GM12878 (cell line): ENCODE data around the gene ATP8B1. TPM values are rescaled to one million over a fixed set of nuclear protein-coding genes. Genes with fewer than 3 reads are reported as not detected.

Experiments
- ATAC-seq: fragments of 200-7000 bp; cut with Tn5 transposase; 3 replicates; pipeline ENCODE4 v1.9.1; 2020; ENCODE audit warnings: mild to moderate bottlenecking, moderate library complexity
- BruUV-seq: library from RNA; stranded (reverse); fragments of 400-500 nt; replicated peaks from 2 replicates; lab custom pipeline; 2021; lab: Mats Ljungman, UMichigan
- CTCF ChIA-PET: fragments of 300-600 bp; sonication (Branson Sonifier 250); formaldehyde crosslinking; extraction: SDS; loops from one replicate; lab custom pipeline; 2021; ENCODE audit warnings: inconsistent platforms; lab: Yijun Ruan, JAX
- POLR2A ChIA-PET: fragments of 350-600 bp; formaldehyde crosslinking; extraction: SDS; loops from one replicate; lab custom pipeline; 2021; ENCODE audit warnings: inconsistent platforms; lab: Charles Lee
- RAD21 ChIA-PET: fragments of 300-600 bp; sonication (Branson Sonifier 250); formaldehyde crosslinking; loops from one replicate; lab custom pipeline; 2023; ENCODE audit warnings: antibody characterized with exemption; ENCODE audit not compliant: unreplicated experiment; lab: Charles Lee
- SMC1A ChIA-PET: fragments of 300-600 bp; sonication (Branson Sonifier 250); formaldehyde crosslinking; loops from one replicate; lab custom pipeline; 2023; ENCODE audit not compliant: unreplicated experiment, uncharacterized antibody; lab: Charles Lee
- DNase-seq: peaks from one replicate; pipeline ENCODE4 v3.0.0-alpha.2; 2011; ENCODE audit warnings: low read depth, low spot score
- FAIRE-seq: peaks from 3 replicates; lab custom pipeline; 2011; peaks lifted over from hg19 to GRCh38; lab: Jason Lieb, UNC
- H2AFZ ChIP-seq: 2 replicates; pipeline ENCODE4 v1.6.0; 2011; ENCODE audit warnings: low read depth, low read length, control low read depth; ENCODE audit not compliant: control insufficient read depth
- H3K27ac ChIP-seq: 2 replicates; pipeline ENCODE4 v1.5.1; 2011; ENCODE audit warnings: control low read depth; ENCODE audit not compliant: control insufficient read depth, insufficient read depth
- H3K27me3 ChIP-seq, 2 experiments: replicated peaks in 1 of 2; 2 replicates each; pipeline versions ENCODE4 v1.6.0 to v1.6.1; 2011; ENCODE audit warnings: low read length in 1 of 2; ENCODE audit not compliant: control insufficient read depth in 2 of 2, insufficient read depth in 2 of 2
- H3K36me3 ChIP-seq, 2 experiments: 2 replicates each; pipeline ENCODE4 v1.5.1; 2011; ENCODE audit warnings: low read length in 1 of 2; ENCODE audit not compliant: control insufficient read depth in 2 of 2, insufficient read depth in 2 of 2
- H3K4me1 ChIP-seq: 2 replicates; pipeline ENCODE4 v1.6.1; 2011; ENCODE audit warnings: mild to moderate bottlenecking, low read length, moderate library complexity, mixed read lengths; ENCODE audit not compliant: control insufficient read depth, insufficient read depth
- H3K4me2 ChIP-seq: 2 replicates; pipeline ENCODE4 v1.6.0; 2011; ENCODE audit warnings: control low read depth; ENCODE audit not compliant: control insufficient read depth, insufficient read depth
- H3K4me3 ChIP-seq: fragments of 200-600 bp; sonication (generic); 2 replicates; pipeline ENCODE4 v1.5.1; 2016
- H3K79me2 ChIP-seq: 2 replicates; pipeline ENCODE4 v1.6.0; 2011; ENCODE audit warnings: low read length; ENCODE audit not compliant: control insufficient read depth, insufficient read depth
- H3K9ac ChIP-seq: 2 replicates; pipeline ENCODE4 v1.8.0; 2011; ENCODE audit warnings: low read length, control low read depth, mixed read lengths; ENCODE audit not compliant: control insufficient read depth, insufficient read depth
- H3K9me3 ChIP-seq: replicated peaks from 3 replicates; pipeline ENCODE4 v1.5.1; 2011; ENCODE audit warnings: mild to moderate bottlenecking, low read length; ENCODE audit not compliant: control insufficient read depth, insufficient read depth
- H4K20me1 ChIP-seq: 2 replicates; pipeline ENCODE4 v1.6.0; 2011; ENCODE audit not compliant: control insufficient read depth, insufficient read depth
- ATF2 ChIP-seq: IDR thresholded peaks from 2 replicates; pipeline ENCODE4 v1.6.1; 2012; ENCODE audit warnings: low read length, inconsistent platforms
- ATF7 ChIP-seq: fragments of 450-650 bp; IDR thresholded peaks from 2 replicates; pipeline ENCODE4 v1.6.1; 2016; ENCODE audit warnings: low read depth, mild to moderate bottlenecking
- BHLHE40 ChIP-seq, 2 experiments: fragments of 450-650 bp in 1 of 2; IDR thresholded peaks; 2 replicates each; pipeline ENCODE4 v1.6.1; 2011 to 2017; ENCODE audit warnings: low read depth in 2 of 2, borderline replicate concordance in 1 of 2, improper control_type of control experiment in 1 of 2, low read length in 1 of 2, mild to moderate bottlenecking in 1 of 2
- BMI1 ChIP-seq: fragments of 450-650 bp; IDR thresholded peaks from 2 replicates; pipeline ENCODE4 v1.6.1; 2016; ENCODE audit warnings: mild to moderate bottlenecking, moderate library complexity, borderline replicate concordance
- CBX3 ChIP-seq: fragments of 200-600 bp; sonication (generic); IDR thresholded peaks from 2 replicates; pipeline ENCODE4 v1.6.1; 2016; ENCODE audit warnings: low read depth, borderline replicate concordance
- DPF2 ChIP-seq: fragments of 450-650 bp; IDR thresholded peaks from 2 replicates; pipeline ENCODE4 v1.6.1; 2017; ENCODE audit warnings: mild to moderate bottlenecking
- HDGF ChIP-seq: fragments of 450-650 bp; IDR thresholded peaks from 2 replicates; pipeline ENCODE4 v1.6.1; 2016; ENCODE audit warnings: antibody characterized with exemption
- IRF4 ChIP-seq: IDR thresholded peaks from 2 replicates; pipeline ENCODE4 v1.6.1; 2011; ENCODE audit warnings: low read depth, low read length
- KAT2A ChIP-seq: conservative IDR thresholded peaks from 2 replicates; pipeline ENCODE4 v1.6.1; 2011; ENCODE audit warnings: low read depth, low read length; ENCODE audit not compliant: control insufficient read depth
- MTA2 ChIP-seq: fragments of 450-650 bp; IDR thresholded peaks from 2 replicates; pipeline ENCODE4 v1.6.1; 2016; ENCODE audit warnings: low read depth, mild to moderate bottlenecking, moderate library complexity
- MYC ChIP-seq: IDR thresholded peaks from 2 replicates; pipeline ENCODE4 v1.6.1; 2011; ENCODE audit warnings: mild to moderate bottlenecking, low read length, moderate library complexity, inconsistent platforms; ENCODE audit not compliant: insufficient read depth, insufficient replicate concordance, insufficient read length, severe bottlenecking
- NBN ChIP-seq: fragments of 450-650 bp; IDR thresholded peaks from 2 replicates; pipeline ENCODE4 v1.6.1; 2016
- RAD21 ChIP-seq: IDR thresholded peaks from 2 replicates; pipeline ENCODE4 v1.6.1; 2011; ENCODE audit warnings: mild to moderate bottlenecking, low read depth, low read length, moderate library complexity; ENCODE audit not compliant: insufficient read depth
- SMC3 ChIP-seq: IDR thresholded peaks from 2 replicates; pipeline ENCODE4 v1.6.1; 2011; ENCODE audit warnings: low read length, improper control_type of control experiment, borderline replicate concordance
- SPI1 ChIP-seq: IDR thresholded peaks from 2 replicates; pipeline ENCODE4 v1.6.1; 2011; ENCODE audit warnings: low read depth, mild to moderate bottlenecking, low read length, moderate library complexity, borderline replicate concordance; ENCODE audit not compliant: insufficient read depth
- TCF7 ChIP-seq: IDR thresholded peaks from 2 replicates; pipeline ENCODE4 v1.6.1; 2014; ENCODE audit warnings: antibody characterized with exemption, borderline replicate concordance
- YBX1 ChIP-seq: fragments of 450-650 bp; IDR thresholded peaks from 2 replicates; pipeline ENCODE4 v1.6.1; 2016; ENCODE audit warnings: antibody characterized with exemption
- ZNF24 ChIP-seq: fragments of 450-650 bp; IDR thresholded peaks from 2 replicates; pipeline ENCODE4 v1.6.1; 2017; ENCODE audit warnings: antibody characterized with exemption, mild to moderate bottlenecking
- ZSCAN29 ChIP-seq: fragments of 450-650 bp; IDR thresholded peaks from 2 replicates; pipeline ENCODE4 v1.6.1; 2017; ENCODE audit warnings: mild to moderate bottlenecking, moderate library complexity
- WGBS: methylation state at CpG from one replicate; pipeline ENCODE4 v1.1.6; 2016; ENCODE audit warnings: low lambda C conversion rate; ENCODE audit not compliant: insufficient replicate concordance, insufficient coverage; ENCODE audit errors: missing lambda C conversion rate; 5-methylcytosine and 5-hydroxymethylcytosine counted together
- in situ Hi-C: fragments of 300-500 bp; cut with MboI; formaldehyde crosslinking; loops from 9 replicates; pipeline ENCODE4 v1.14.3; 2018; ENCODE audit warnings: mixed read lengths
- intact Hi-C: fragments of 100-400 bp; cut with micrococcal nuclease; formaldehyde crosslinking; loops from one replicate; pipeline ENCODE4 v1.14.2; 2022; ENCODE audit not compliant: unreplicated experiment
- polyA plus RNA-seq, 11 experiments: library from polyadenylated mRNA; depleted of rRNA in 4 of 11; unstranded in 6 of 11; stranded (reverse) in 5 of 11; fragments of >200 nt; fragmentation: Nextera tagmentation in 4 of 11; fragmentation: Illumina TruSeq in 1 of 11; extraction: Ambion mirVana in 4 of 11; extraction: Trizol in 1 of 11; gene quantifications; 1 replicate in 1 of 11; 2 replicates in 10 of 11; pipeline versions ENCODE4 v1.2.1 to v1.2.3, GENCODE V29; 2011 to 2016; ENCODE audit warnings: inconsistent platforms in 2 of 11, missing spikeins in 2 of 11, low read depth in 1 of 11
- total RNA-seq, 4 experiments: library from RNA; depleted of rRNA in 3 of 4; stranded (reverse); fragments of >200 nt in 3 of 4; fragmentation: Illumina TruSeq in 1 of 4; extraction: Trizol in 1 of 4; gene quantifications; 2 replicates each; pipeline versions ENCODE4 v1.2.1 to v1.2.3, GENCODE V29; 2013 to 2021

Gene ATP8B1
- total and polyA plus RNA-seq, 10 of the 15 experiments (the other 5 are each of a cell fraction or from before 2014, with no cell fraction given) = 0.03 to 0.37 (median 0.11) TPM

GRCh38 chr18:57651914-57652313 is 151.2 kb downstream of the ATP8B1 start (continued):
- TF ChIP-seq TCF7 (no peak), CBX3 (no peak), RAD21 (no peak)

DNA sequence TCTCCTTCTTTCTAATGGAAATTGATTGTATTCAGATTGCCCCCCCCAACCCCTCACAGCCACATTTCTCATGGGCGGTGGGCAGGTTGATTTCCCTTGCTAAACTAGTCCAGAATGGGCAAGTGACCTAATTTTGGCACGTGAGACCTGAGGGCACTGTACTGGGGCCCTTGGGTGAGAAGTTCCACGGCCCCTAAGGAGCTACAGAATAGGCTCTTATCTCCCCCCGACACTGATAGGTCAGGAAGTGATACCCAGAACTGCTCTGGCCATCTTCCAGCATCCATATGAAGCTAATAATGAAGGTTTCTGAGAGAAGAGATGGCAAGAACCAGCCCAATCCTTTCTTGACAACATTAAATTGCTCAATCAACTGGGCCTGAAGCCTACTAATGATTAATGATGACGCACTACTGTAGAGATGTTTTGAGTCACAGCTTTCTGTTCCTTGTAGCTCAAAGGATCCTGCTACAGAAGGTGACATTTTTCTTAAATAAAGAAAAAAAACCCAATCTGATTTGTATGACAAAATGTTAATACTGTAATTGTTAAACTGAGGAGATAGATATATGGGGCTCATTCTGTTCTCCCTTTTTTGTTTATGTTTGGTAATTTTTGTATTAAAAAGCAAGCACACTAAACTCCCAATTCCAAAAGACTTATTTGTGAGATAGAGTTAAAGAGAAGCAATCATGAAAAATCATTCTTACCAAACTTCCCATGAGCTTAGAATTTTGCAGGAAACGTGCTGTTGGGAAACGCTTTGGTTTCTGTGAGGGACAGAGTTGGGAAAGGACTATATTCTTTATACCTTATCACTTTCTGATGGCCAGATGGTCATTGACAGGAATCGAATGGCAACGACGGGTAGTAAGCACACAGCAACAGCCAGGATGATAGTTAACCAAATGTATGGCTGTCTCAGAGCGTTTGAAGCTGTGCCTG is 153.3 kb downstream of the ATP8B1 start:
- no peak for FAIRE-seq
- Histone ChIP-seq H3K9ac (no peak overlapping the region), H3K4me2 (no peak overlapping the region), H3K27ac (no peak overlapping the region), H3K4me1 (peaks cover 5% of the 10 kb centered on the region), H4K20me1 (no peaks in the 10 kb centered on the region), H2AFZ (no peak overlapping the region), H3K9me3 (no peaks in the 10 kb centered on the region; the same call in 2 of the 3 replicates), H3K36me3 (no peaks in the 10 kb centered on the region), H3K4me3 (no peak overlapping the region), H3K27me3 (no peaks in the 10 kb centered on the region), H3K79me2 (no peaks in the 10 kb centered on the region)
- no TSS peak for BruUV-seq
- DNase-seq = peak; percentile 49
- 54% methylated on average over 11 of the region's 11 CpGs for WGBS
- intact Hi-C loops = loop anchor here (2.0 kb wide), 1 partner anchor 19 kb away; no protein-coding TSS in a partner anchor
- ChIA-PET CTCF (interaction anchor here (1.0 kb wide), 1 partner anchor 11 kb away, joined by 3 read pairs; no protein-coding TSS in a partner anchor), RAD21 (interaction anchor here (0.7 to 0.8 kb wide), 3 partner anchors 188 to 472 kb away, joined by 3 to 4 read pairs (median 3); no protein-coding TSS in a partner anchor), SMC1A (interaction anchor here (0.6 to 1.5 kb wide), 5 partner anchors 9 to 226 kb away, joined by 3 to 4 read pairs (median 4); no protein-coding TSS in a partner anchor), POLR2A (no interaction called here)
- ATAC-seq = peak; percentile 97
- in situ Hi-C loops = loop anchor here (25.0 kb wide), 1 partner anchor 187 kb away; no protein-coding TSS in a partner anchor
- TF ChIP-seq BMI1 = peak; percentile 54; the same call in 1 of the 2 replicates
- TF ChIP-seq ATF2 = no peak
- TF ChIP-seq KAT2A = no peak
- TF ChIP-seq NBN = no peak
- TF ChIP-seq MTA2 = peak; percentile 95
- no peak for TF ChIP-seq MYC
- no peak for TF ChIP-seq SMC3
- TF ChIP-seq ZNF24 = no peak
- peak; percentile 68 for TF ChIP-seq ATF7
- no peak for TF ChIP-seq YBX1
- TF ChIP-seq BHLHE40 (IDR thresholded peaks at IDR 0.05; ENCODE audit: borderline replicate concordance in 1 of 2, low read depth in 2 of 2, low read length in 1 of 2) = peak; percentile 74 to 87
- no peak for TF ChIP-seq ZSCAN29
- no peak for TF ChIP-seq HDGF
- peak; percentile 65; the same call in 1 of the 2 replicates for TF ChIP-seq SPI1
- TF ChIP-seq DPF2 = peak; percentile 94
- peak; percentile 86; the same call in 1 of the 2 replicates for TF ChIP-seq IRF4
